GM18505 (cell line): Measurements from ENCODE around the gene XRCC2.
"Not testable (repeated sequence)": the region's sequence is repeated elsewhere in the genome, so short reads cannot be mapped to it uniquely, and the experiment has no call there.

Experiments used
- ATAC-seq: cut with Tn5 transposase; IDR thresholded peaks from one replicate; pipeline ENCODE4 v1.9.1; 2021; ENCODE audit not compliant: unreplicated experiment
- POLR2A ChIP-seq: IDR thresholded peaks from 4 replicates; pipeline ENCODE4 v1.6.1; 2011; ENCODE audit warnings: borderline replicate concordance; ENCODE audit not compliant: insufficient read depth, insufficient read length; ENCODE audit errors: extremely low read depth

The XRCC2 gene

DNA sequence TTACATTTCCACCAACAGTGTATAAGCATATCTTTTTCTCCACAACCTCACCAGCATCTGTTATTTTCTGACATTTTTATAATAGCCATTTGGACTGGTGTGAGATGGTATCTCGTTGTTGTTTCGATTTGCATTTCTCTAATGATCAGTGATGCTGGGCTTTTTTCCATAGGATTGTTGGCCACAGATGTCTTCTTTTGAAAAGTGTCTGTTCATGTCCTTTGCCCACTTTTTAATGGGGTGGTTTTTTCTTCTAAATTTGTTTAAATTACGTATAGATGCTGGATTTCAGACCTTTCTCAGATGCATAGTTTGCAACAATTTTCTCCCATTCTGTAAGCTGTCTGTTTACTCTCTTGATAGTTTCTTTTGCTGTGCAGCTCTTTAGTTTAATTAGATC is 28.9 kb downstream of the XRCC2 start:
- ATAC-seq = no peak

GRCh38 chr7:152646579-152646978 is 29.4 kb downstream of the XRCC2 start:
- not testable (repeated sequence) for ATAC-seq

More for the DNA sequence above, 28.9 kb downstream of the XRCC2 start:
- TF ChIP-seq POLR2A = no peak

- no peak for TF ChIP-seq POLR2A
- no peak for ATAC-seq
Measured at GRCh38 chr7:152643979-152644559, 31.9 kb downstream of the XRCC2 start.

- ATAC-seq = no peak
- no peak for TF ChIP-seq POLR2A
Measured at GRCh38 chr7:152641384-152641783, 34.6 kb downstream of the XRCC2 start.

DNA sequence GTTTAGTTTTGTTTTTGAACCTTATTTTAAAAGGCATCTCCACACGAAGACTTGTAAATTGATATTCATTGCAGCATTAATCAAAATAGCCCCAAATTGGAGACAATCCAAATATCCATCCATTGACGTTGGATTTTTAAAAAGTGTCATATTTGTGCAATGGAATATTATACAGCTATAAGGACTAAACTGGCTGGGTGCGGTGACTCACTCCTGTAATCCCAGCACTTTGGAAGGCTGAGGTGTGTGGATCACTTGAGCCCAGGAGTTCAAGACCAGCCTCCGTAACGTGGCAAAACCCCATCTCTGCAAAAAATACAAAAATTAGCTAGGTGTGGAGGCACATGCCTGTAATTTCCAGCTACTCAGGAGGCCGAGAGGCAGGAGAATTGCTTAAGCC is 35.1 kb downstream of the XRCC2 start:
- no peak for TF ChIP-seq POLR2A
- ATAC-seq = no peak

GRCh38 chr7:152637920-152638580 is 37.9 kb downstream of the XRCC2 start:
- no peak for TF ChIP-seq POLR2A
- no peak for ATAC-seq

DNA sequence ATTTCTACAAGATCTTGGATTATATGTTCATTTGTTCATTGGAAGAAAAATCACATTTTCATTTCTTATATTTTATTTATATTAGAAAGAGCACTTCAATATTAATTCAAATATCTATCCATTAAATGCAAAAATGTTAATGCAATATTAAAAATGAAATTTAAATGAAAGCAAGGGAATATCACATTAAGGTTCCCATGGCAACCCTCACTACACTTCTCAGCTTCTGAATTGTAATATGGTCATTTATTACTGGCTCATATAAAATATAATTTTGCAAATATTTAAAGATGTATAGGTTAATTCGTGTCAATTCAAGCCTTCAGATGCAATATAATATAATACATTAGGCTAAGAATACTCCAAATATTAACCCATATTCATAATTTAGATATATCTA is 38.8 kb downstream of the XRCC2 start:
- TF ChIP-seq POLR2A = no peak
- ATAC-seq = no peak

DNA sequence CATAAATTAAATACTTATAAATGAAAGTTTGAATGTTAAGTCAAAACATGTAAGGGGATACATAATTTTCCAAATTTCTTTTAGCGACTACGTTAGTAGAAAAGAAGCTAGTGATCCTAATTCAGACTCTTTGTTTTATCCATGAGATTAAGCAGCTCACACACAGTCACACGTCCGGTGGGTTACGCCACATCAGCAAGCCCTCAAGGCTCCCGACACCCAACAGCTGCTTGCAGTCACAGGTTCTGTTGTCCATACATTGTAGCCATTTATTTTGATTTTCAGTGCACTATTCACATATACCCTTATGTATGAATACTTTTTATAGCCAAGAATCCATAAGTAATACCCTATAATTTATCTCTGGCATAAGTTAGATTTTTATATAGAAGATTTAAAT is 39.5 kb downstream of the XRCC2 start:
- ATAC-seq = no peak
- no peak for TF ChIP-seq POLR2A

GRCh38 chr7:152633504-152633903 is 42.4 kb downstream of the XRCC2 start:
- ATAC-seq = no peak
- no peak for TF ChIP-seq POLR2A

DNA sequence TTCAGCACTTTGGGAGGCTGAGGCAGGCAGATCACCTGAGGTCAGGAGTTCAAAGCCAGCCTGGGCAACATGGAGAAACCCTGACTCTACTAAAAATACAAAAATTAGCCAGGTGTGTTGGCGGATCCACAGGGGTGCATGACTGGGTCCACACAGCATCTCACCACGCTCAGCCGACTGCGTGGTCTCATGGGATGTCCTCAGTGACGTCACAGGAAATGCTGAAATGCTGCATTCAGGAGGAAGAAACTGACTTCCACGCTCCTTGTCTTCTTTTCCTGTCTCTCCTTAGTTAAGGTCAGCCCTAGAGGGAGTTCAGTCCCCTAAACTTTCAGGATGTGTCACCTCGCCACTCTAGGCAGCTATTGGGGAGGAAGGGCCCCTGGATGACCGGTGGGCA is 42.9 kb downstream of the XRCC2 start:
- no peak for TF ChIP-seq POLR2A
- no peak for ATAC-seq

- not testable (repeated sequence) for ATAC-seq
Measured at GRCh38 chr7:152628772-152629171, 47.2 kb downstream of the XRCC2 start.

- no peak for TF ChIP-seq POLR2A
- ATAC-seq = no peak
Measured at GRCh38 chr7:152624228-152624627, 51.7 kb downstream of the XRCC2 start.

- ATAC-seq = no peak
- no peak for TF ChIP-seq POLR2A
Measured at GRCh38 chr7:152621426-152621825, 54.5 kb downstream of the XRCC2 start.

GRCh38 chr7:152619027-152619739 is 56.8 kb downstream of the XRCC2 start:
- no peak for TF ChIP-seq POLR2A
- ATAC-seq = no peak
